BJ (cell line): ENCODE data around the gene CTBP1. TPM values are rescaled to one million over a fixed set of nuclear protein-coding genes. Genes with fewer than 3 reads are reported as not detected.

Experiments
- CTCF ChIA-PET: fragments of 350-600 bp; formaldehyde crosslinking; extraction: SDS; loops from one replicate; lab custom pipeline; 2021; ENCODE audit warnings: antibody characterized with exemption, inconsistent platforms; lab: Yijun Ruan, JAX
- POLR2A ChIA-PET: fragments of 300-600 bp; sonication (Branson Sonifier 250); formaldehyde crosslinking; extraction: SDS; loops from one replicate; lab custom pipeline; 2021; ENCODE audit warnings: antibody characterized with exemption; lab: Charles Lee
- DNase-seq: peaks from one replicate; pipeline ENCODE4 v3.0.0-alpha.2; 2011; ENCODE audit warnings: low read depth
- H3K27me3 ChIP-seq: 2 replicates; pipeline ENCODE4 v1.6.0; 2011; ENCODE audit warnings: low read length; ENCODE audit not compliant: control insufficient read depth, insufficient read depth
- H3K36me3 ChIP-seq: 2 replicates; pipeline ENCODE4 v1.5.1; 2011; ENCODE audit warnings: low read length; ENCODE audit not compliant: control insufficient read depth, insufficient read depth
- H3K4me3 ChIP-seq: 2 replicates; pipeline ENCODE4 v1.5.1; 2011; ENCODE audit warnings: low read depth, mild to moderate bottlenecking, control low read depth, low read length
- polyA plus RNA-seq: library from polyadenylated mRNA; depleted of rRNA; stranded (reverse); fragments of >200 nt; gene quantifications from 2 replicates; pipeline ENCODE4 v1.2.3, GENCODE V29; 2011
- TF ChIP-seq, protein P1 (sequence below): IDR thresholded peaks from 2 replicates; pipeline ENCODE4 v1.5.1; 2011; ENCODE audit warnings: low read depth, mild to moderate bottlenecking, control low read depth, inconsistent platforms, low read length, moderate library complexity; ENCODE audit not compliant: insufficient read depth

The CTBP1 gene
- polyA plus RNA-seq, 1 experiment: 106 TPM

DNA sequence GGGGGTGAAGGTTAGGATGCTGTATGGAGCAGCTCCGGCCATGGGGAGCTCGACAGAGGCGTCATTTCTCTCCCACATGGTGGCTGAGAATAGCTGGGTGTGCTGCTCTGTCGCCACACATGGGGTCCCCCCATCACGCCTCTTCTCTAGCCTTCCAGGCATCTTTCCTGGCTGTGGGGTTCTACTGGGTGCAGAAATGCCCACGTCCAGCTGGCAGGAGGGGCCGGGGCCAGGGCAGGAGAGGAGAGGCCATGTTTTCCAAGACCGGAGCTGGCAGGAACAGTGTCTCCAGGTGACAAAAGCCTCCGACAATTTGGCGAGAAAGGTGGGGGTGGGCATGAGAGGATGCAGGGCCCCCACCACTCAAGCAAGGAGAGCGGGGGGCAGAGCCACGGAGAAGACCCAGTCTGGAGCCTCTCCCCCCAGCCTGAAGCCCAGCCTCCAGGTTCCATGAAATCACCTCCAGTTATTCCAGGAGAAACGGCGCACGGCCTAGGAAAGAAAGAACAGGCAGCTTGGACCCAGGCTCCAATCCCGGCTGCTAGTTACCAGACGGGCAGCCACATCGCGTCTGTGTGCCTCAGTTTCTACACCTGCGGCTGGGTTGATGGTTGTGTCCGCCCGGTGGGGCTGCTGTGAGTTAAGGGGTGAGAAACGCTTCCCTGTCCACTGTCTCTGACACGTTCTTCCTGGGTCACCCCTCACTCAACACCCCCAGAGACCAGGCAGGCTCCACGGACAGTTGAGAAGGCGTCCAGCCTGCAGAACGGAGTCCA lies 49.2 kb downstream of the CTBP1 start:
- no peak overlapping the region for H3K4me3 ChIP-seq
- no peaks in the 10 kb centered on the region for H3K36me3 ChIP-seq
- CTCF ChIA-PET: interaction anchor here (1.0 kb wide), 1 partner anchor 28 kb away, joined by 5 read pairs; the partner anchor contains the start of gene SPON2
- H3K27me3 ChIP-seq: no peaks in the 10 kb centered on the region
- TF ChIP-seq, protein P1, sequence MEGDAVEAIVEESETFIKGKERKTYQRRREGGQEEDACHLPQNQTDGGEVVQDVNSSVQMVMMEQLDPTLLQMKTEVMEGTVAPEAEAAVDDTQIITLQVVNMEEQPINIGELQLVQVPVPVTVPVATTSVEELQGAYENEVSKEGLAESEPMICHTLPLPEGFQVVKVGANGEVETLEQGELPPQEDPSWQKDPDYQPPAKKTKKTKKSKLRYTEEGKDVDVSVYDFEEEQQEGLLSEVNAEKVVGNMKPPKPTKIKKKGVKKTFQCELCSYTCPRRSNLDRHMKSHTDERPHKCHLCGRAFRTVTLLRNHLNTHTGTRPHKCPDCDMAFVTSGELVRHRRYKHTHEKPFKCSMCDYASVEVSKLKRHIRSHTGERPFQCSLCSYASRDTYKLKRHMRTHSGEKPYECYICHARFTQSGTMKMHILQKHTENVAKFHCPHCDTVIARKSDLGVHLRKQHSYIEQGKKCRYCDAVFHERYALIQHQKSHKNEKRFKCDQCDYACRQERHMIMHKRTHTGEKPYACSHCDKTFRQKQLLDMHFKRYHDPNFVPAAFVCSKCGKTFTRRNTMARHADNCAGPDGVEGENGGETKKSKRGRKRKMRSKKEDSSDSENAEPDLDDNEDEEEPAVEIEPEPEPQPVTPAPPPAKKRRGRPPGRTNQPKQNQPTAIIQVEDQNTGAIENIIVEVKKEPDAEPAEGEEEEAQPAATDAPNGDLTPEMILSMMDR: no peak
- POLR2A ChIA-PET: no interaction called here
- DNase-seq: no peak

DNA sequence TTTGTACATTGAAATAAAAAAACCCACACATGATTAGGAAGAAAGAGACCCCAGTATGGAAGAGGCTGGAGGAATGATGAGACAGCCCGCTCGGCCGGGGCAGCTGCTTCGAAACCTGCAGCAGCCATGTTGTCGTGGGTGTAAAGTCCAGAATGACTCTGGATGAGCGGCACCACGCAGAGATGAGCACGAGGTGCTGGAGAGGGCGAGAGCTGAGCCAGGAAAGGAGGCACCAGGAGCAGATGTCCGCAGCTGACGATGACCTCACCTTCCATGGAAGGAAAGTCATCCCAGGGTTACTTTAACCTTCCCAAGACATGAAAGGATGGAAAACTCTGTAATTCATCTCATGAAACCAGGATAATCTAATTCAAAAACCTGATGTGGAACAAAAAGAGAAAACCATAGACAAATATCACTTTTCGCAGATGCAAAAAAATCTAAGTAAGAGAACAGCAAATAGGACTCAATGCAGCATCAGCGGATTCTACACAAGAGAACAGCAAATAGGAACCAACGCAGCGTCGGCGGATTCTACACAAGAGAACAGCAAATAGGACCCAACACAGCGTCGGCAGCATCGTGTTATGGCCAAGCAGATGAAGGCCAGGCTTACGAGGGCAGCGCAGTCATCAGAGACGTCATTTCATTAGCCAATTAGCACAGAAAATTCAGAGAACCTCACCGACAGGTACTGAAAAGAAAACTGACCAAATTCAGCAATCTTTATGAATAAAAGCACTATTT lies 50.7 kb downstream of the CTBP1 start:
- H3K36me3 ChIP-seq: no peaks in the 10 kb centered on the region
- no peak overlapping the region for H3K4me3 ChIP-seq
- ChIA-PET CTCF (interaction anchor here (0.6 kb wide), 1 partner anchor 31 kb away, joined by 3 read pairs; no protein-coding TSS in a partner anchor), POLR2A (no interaction called here)
- no peak for DNase-seq
- TF ChIP-seq, protein P1: no peak
- H3K27me3 ChIP-seq: no peaks in the 10 kb centered on the region

DNA sequence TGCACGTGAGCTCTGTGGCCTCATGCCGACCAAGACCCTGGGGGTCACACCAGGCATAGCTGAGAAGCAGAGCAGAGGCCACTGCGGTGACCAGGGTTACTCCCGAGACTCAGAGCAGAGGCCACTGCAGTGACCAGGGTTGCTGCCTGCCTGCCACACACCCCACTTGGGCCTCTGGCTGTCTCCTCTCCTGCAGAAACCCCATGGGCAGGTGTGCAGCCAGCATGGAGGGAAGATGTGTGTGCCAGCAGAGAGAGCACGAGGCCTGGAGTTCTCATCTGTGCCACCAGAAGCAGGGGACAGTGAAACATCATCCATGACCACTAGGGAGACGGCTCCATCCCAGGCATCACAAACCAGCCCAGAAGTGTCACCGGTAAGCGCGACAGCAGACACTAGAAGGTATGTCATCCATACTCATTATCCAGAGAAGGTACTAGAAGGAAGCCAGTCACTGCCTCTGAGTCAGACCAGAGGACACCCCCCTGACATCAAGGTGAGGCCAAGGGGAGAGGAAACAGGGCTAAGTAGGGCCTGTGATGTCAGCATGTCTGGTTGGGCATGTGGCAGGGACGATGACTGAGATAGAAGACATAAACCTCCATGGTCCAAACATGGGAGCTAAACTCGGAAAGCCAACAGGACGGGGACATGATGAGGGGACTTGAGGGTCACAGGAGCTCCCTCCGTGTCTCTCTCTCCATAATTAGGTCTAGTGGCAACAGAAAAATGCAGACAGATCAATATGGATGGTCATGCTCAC lies 52.3 kb downstream of the CTBP1 start:
- TF ChIP-seq, protein P1: no peak
- POLR2A ChIA-PET: no interaction called here
- H3K36me3 ChIP-seq: no peaks in the 10 kb centered on the region
- CTCF ChIA-PET: interaction anchor here (1.3 kb wide), 1 partner anchor 72 kb away, joined by 4 read pairs; no protein-coding TSS in a partner anchor
- no peaks in the 10 kb centered on the region for H3K27me3 ChIP-seq
- no peak for DNase-seq
- H3K4me3 ChIP-seq: no peak overlapping the region

DNA sequence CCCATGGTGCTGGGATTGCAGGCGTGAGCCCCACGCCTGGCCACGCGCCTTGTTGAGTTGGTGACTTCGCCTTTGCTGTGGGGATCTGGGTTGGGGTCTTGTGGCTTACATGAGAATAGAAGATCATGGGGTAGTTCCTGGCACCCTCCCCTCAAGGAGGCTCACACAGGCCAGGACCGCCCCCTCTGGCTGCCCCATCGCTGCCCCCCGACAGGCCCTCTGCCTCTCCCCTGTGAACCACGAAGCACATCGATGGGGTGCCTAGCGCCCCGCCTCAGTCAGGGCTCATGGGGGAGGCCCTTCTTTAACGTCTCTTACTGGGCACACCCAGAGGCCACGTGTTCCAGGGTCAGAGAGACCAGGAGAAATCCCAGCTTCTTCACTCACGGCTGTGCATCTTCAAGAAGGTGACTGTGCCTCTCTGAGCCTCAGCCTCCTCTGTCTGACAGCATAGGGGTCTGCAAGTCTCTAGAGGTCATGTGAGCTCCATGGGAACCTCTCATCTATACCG lies 53.0 kb downstream of the CTBP1 start:
- ChIA-PET CTCF (interaction anchor here (1.3 kb wide), 1 partner anchor 72 kb away, joined by 4 read pairs; no protein-coding TSS in a partner anchor), POLR2A (no interaction called here)
- no peak for DNase-seq
- TF ChIP-seq, protein P1: no peak
- no peaks in the 10 kb centered on the region for H3K27me3 ChIP-seq
- H3K4me3 ChIP-seq: no peak overlapping the region
- H3K36me3 ChIP-seq: no peaks in the 10 kb centered on the region
